WI38 (cell line): ENCODE data around the gene OST4.

Source experiments
- H3K4me3 ChIP-seq: 2 replicates; pipeline ENCODE4 v1.5.1; 2011; ENCODE audit warnings: low read depth, mild to moderate bottlenecking, control low read depth, low read length
- CTCF ChIP-seq: IDR thresholded peaks from 2 replicates; pipeline ENCODE4 v1.5.1; 2012; ENCODE audit warnings: low read depth, mild to moderate bottlenecking, control low read depth, low read length

Gene OST4

GRCh38 chr2:27095745-27096651 is 24.5 kb upstream of the OST4 start:
- H3K4me3 ChIP-seq, result peak overlapping the region; percentile 39
- TF ChIP-seq CTCF, result no peak

GRCh38 chr2:27095427-27095744 is 23.9 kb upstream of the OST4 start:
- TF ChIP-seq CTCF, result no peak
- no peak overlapping the region for H3K4me3 ChIP-seq

- TF ChIP-seq CTCF, result no peak
- H3K4me3 ChIP-seq, result no peak overlapping the region
Measured at GRCh38 chr2:27094353-27094984, 23.0 kb upstream of the OST4 start.

GRCh38 chr2:27093430-27094352 is 22.2 kb upstream of the OST4 start:
- no peak overlapping the region for H3K4me3 ChIP-seq
- TF ChIP-seq CTCF, result no peak

GRCh38 chr2:27092696-27093429 is 21.4 kb upstream of the OST4 start:
- no peak for TF ChIP-seq CTCF
- H3K4me3 ChIP-seq, result no peak overlapping the region

- TF ChIP-seq CTCF, result no peak
- no peak overlapping the region for H3K4me3 ChIP-seq
Measured at GRCh38 chr2:27091746-27092695, 20.6 kb upstream of the OST4 start.
